H1 (cell line): ENCODE measurements around the gene RAB3IP. TPM values are rescaled to one million over a fixed set of nuclear protein-coding genes. Genes with fewer than 3 reads are reported as not detected.

ENCODE experiments used
- CTCF ChIA-PET: fragments of 300-600 bp; sonication (Branson Sonifier 250); formaldehyde crosslinking; loops from one replicate; lab custom pipeline; 2021; ENCODE audit not compliant: partially characterized antibody; lab: Charles Lee
- POLR2A ChIA-PET: fragments of 300-600 bp; sonication (Branson Sonifier 250); formaldehyde crosslinking; loops from one replicate; lab custom pipeline; 2021; ENCODE audit warnings: inconsistent platforms; ENCODE audit not compliant: partially characterized antibody; lab: Charles Lee
- DNase-seq, 2 experiments: peaks; one replicate each; pipeline versions ENCODE4 v3.0.0 to v3.0.0-alpha.2; 2010 to 2022; ENCODE audit warnings: low spot score in 2 of 2, low read depth in 1 of 2, mixed read lengths in 1 of 2
- FAIRE-seq: peaks from 2 replicates; lab custom pipeline; 2011; peaks lifted over from hg19 to GRCh38; lab: Jason Lieb, UNC
- H2AFZ ChIP-seq: 2 replicates; pipeline ENCODE4 v1.8.1; 2012; ENCODE audit warnings: low read length, inconsistent platforms
- H2AK5ac ChIP-seq: 2 replicates; pipeline ENCODE4 v1.6.1; 2013; ENCODE audit warnings: low read depth, low read length
- H2BK120ac ChIP-seq: replicated peaks from 2 replicates; pipeline ENCODE3; 2013; ENCODE audit warnings: low read depth, low read length, inconsistent platforms
- H2BK12ac ChIP-seq: 2 replicates; pipeline ENCODE4 v1.6.1; 2013; ENCODE audit warnings: low read depth, low read length
- H2BK15ac ChIP-seq: 2 replicates; pipeline ENCODE4 v1.6.1; 2013; ENCODE audit warnings: low read length
- H2BK20ac ChIP-seq: 2 replicates; pipeline ENCODE4 v1.6.1; 2013; ENCODE audit warnings: low read length
- H2BK5ac ChIP-seq: 2 replicates; pipeline ENCODE4 v1.6.1; 2013; ENCODE audit warnings: low read depth, low read length
- H3K14ac ChIP-seq: 2 replicates; pipeline ENCODE4 v1.6.1; 2013; ENCODE audit warnings: inconsistent platforms; ENCODE audit not compliant: insufficient read length
- H3K18ac ChIP-seq: 2 replicates; pipeline ENCODE4 v1.6.1; 2013; ENCODE audit warnings: low read length; ENCODE audit errors: extremely low read depth
- H3K23ac ChIP-seq: 2 replicates; pipeline ENCODE4 v1.6.1; 2013; ENCODE audit warnings: inconsistent platforms; ENCODE audit not compliant: insufficient read length
- H3K23me2 ChIP-seq: 2 replicates; pipeline ENCODE4 v1.6.1; 2013; ENCODE audit warnings: low read depth, low read length
- H3K27ac ChIP-seq: 2 replicates; pipeline ENCODE4 v1.6.1; 2011; ENCODE audit warnings: low read depth, low read length, inconsistent platforms
- H3K27me3 ChIP-seq, 4 experiments: replicated peaks in 1 of 4; 1 replicate in 1 of 4; 2 replicates in 3 of 4; pipeline versions ENCODE4 v1.6.1 to v1.8.1; 2011 to 2013; ENCODE audit warnings: low read length in 3 of 4, mild to moderate bottlenecking in 3 of 4, inconsistent platforms in 2 of 4, mixed read lengths in 2 of 4, moderate library complexity in 1 of 4; ENCODE audit not compliant: control insufficient read depth in 3 of 4, insufficient read depth in 3 of 4; ENCODE audit errors: extremely low read depth in 1 of 4
- H3K36me3 ChIP-seq, 4 experiments: 2 replicates each; pipeline versions ENCODE4 v1.6.1 to v1.8.1; 2011 to 2013; ENCODE audit warnings: mild to moderate bottlenecking in 4 of 4, low read length in 3 of 4, moderate library complexity in 2 of 4, control low read depth in 1 of 4, inconsistent platforms in 1 of 4; ENCODE audit not compliant: insufficient read depth in 4 of 4, control insufficient read depth in 2 of 4
- H3K4ac ChIP-seq: replicated peaks from 2 replicates; pipeline ENCODE3; 2013; ENCODE audit warnings: low read length, low read depth, mixed read lengths, inconsistent platforms; ENCODE audit not compliant: insufficient read length
- H3K4me1 ChIP-seq, 4 experiments: replicated peaks in 1 of 4; 1 replicate in 1 of 4; 2 replicates in 3 of 4; pipeline versions ENCODE4 v1.6.1 to v1.8.1; 2011 to 2013; ENCODE audit warnings: low read length in 3 of 4, inconsistent platforms in 2 of 4, mixed read lengths in 1 of 4; ENCODE audit not compliant: insufficient read depth in 4 of 4, control insufficient read depth in 3 of 4
- H3K4me2 ChIP-seq, 2 experiments: 2 replicates each; pipeline versions ENCODE4 v1.6.1 to v1.8.1; 2011 to 2013; ENCODE audit warnings: low read depth in 2 of 2, low read length in 2 of 2, control low read depth in 1 of 2, inconsistent platforms in 1 of 2, mild to moderate bottlenecking in 1 of 2; ENCODE audit not compliant: insufficient read depth in 1 of 2
- H3K4me3 ChIP-seq, 4 experiments: fragments of 200-600, 300-600 bp in 1 of 4; sonication (generic), shearing (Covaris generic), sonication (Bioruptor Twin) in 1 of 4; 2 replicates each; pipeline versions ENCODE4 v1.5.1 to v1.8.1; 2011 to 2016; ENCODE audit warnings: low read length in 4 of 4, low read depth in 3 of 4, control low read depth in 2 of 4, inconsistent platforms in 2 of 4, mild to moderate bottlenecking in 2 of 4, mixed read lengths in 1 of 4, moderate library complexity in 1 of 4; ENCODE audit not compliant: insufficient read depth in 2 of 4; ENCODE audit errors: extremely low read depth in 1 of 4
- H3K56ac ChIP-seq: replicated peaks from 2 replicates; pipeline ENCODE3; 2013; ENCODE audit warnings: low read depth, mild to moderate bottlenecking, mixed read lengths, low read length, inconsistent platforms; ENCODE audit not compliant: insufficient read length
- H3K79me1 ChIP-seq: 2 replicates; pipeline ENCODE4 v1.6.1; 2013; ENCODE audit warnings: low read depth, low read length, control low read depth
- H3K79me2 ChIP-seq, 2 experiments: 2 replicates each; pipeline versions ENCODE4 v1.6.1 to v1.8.1; 2012 to 2013; ENCODE audit warnings: low read length in 2 of 2, mild to moderate bottlenecking in 2 of 2, inconsistent platforms in 1 of 2; ENCODE audit not compliant: insufficient read depth in 2 of 2, control insufficient read depth in 1 of 2
- H3K9ac ChIP-seq, 4 experiments: replicated peaks in 1 of 4; 1 replicate in 1 of 4; 2 replicates in 3 of 4; pipeline versions ENCODE4 v1.6.1 to v1.8.1; 2011 to 2013; ENCODE audit warnings: low read depth in 3 of 4, low read length in 3 of 4, control low read depth in 2 of 4, mild to moderate bottlenecking in 2 of 4, moderate library complexity in 2 of 4, inconsistent platforms in 1 of 4; ENCODE audit errors: extremely low read depth in 1 of 4
- H3K9me3 ChIP-seq, 2 experiments: 2 replicates each; pipeline versions ENCODE4 v1.6.1 to v1.8.1; 2012 to 2013; ENCODE audit warnings: mild to moderate bottlenecking in 2 of 2, moderate library complexity in 2 of 2, control low read depth in 1 of 2, inconsistent platforms in 1 of 2, low read depth in 1 of 2, low read length in 1 of 2, mixed read lengths in 1 of 2; ENCODE audit not compliant: insufficient read depth in 2 of 2
- H4K20me1 ChIP-seq, 2 experiments: replicated peaks in 1 of 2; 2 replicates each; pipeline versions ENCODE3 to v1.8.1; 2011 to 2013; ENCODE audit warnings: inconsistent platforms in 2 of 2, low read length in 2 of 2, mild to moderate bottlenecking in 1 of 2; ENCODE audit not compliant: insufficient read depth in 2 of 2, control insufficient read depth in 1 of 2
- H4K5ac ChIP-seq: 2 replicates; pipeline ENCODE4 v1.6.1; 2013; ENCODE audit warnings: low read length, low read depth, mixed read lengths, inconsistent platforms; ENCODE audit not compliant: insufficient read length
- H4K8ac ChIP-seq: 2 replicates; pipeline ENCODE4 v1.8.0; 2013; ENCODE audit warnings: mild to moderate bottlenecking, moderate library complexity, low read length, inconsistent platforms; ENCODE audit not compliant: insufficient read depth; ENCODE audit errors: extremely low read depth
- H4K91ac ChIP-seq: replicated peaks from 2 replicates; pipeline ENCODE3; 2013; ENCODE audit warnings: low read length, mixed read lengths, inconsistent platforms; ENCODE audit not compliant: insufficient read length
- CBX5 ChIP-seq: fragments of 300-800, 300-1000 bp; sonication (generic); IDR thresholded peaks from 2 replicates; pipeline ENCODE4 v1.7.1; 2016; ENCODE audit warnings: antibody characterized with exemption, low read length, low read depth
- CREB1 ChIP-seq: IDR thresholded peaks from 2 replicates; pipeline ENCODE4 v1.6.1; 2012; ENCODE audit warnings: inconsistent platforms
- CTBP2 ChIP-seq: IDR thresholded peaks from 2 replicates; pipeline ENCODE4 v1.7.0; 2011; ENCODE audit warnings: borderline replicate concordance, mild to moderate bottlenecking, moderate library complexity, mixed read lengths, low read length; ENCODE audit not compliant: insufficient read depth, insufficient read length
- EGR1 ChIP-seq: IDR thresholded peaks from 2 replicates; pipeline ENCODE4 v1.6.1; 2011; ENCODE audit warnings: low read depth, low read length, borderline replicate concordance
- GABPA ChIP-seq: IDR thresholded peaks from 2 replicates; pipeline ENCODE4 v1.6.1; 2011; ENCODE audit warnings: mild to moderate bottlenecking, low read length, moderate library complexity, borderline replicate concordance; ENCODE audit not compliant: insufficient read depth
- JUN ChIP-seq: IDR thresholded peaks from 2 replicates; pipeline ENCODE4 v1.6.1; 2011; ENCODE audit warnings: low read depth, mild to moderate bottlenecking, improper control_type of control experiment, low read length
- KDM1A ChIP-seq: fragments of 200-600, 300-600 bp; sonication (generic); IDR thresholded peaks from 2 replicates; pipeline ENCODE4 v1.7.1; 2016; ENCODE audit warnings: mild to moderate bottlenecking, low read length, borderline replicate concordance
- RFX5 ChIP-seq: IDR thresholded peaks from 2 replicates; pipeline ENCODE4 v1.6.1; 2011; ENCODE audit warnings: low read depth, low read length, improper control_type of control experiment, borderline replicate concordance
- SIN3A ChIP-seq, 2 experiments: IDR thresholded peaks in 1 of 2; conservative IDR thresholded peaks in 1 of 2; 2 replicates each; pipeline ENCODE4 v1.6.1; 2011 to 2012; ENCODE audit warnings: low read length in 2 of 2, improper control_type of control experiment in 1 of 2, low read depth in 1 of 2, mild to moderate bottlenecking in 1 of 2
- SP4 ChIP-seq: IDR thresholded peaks from 2 replicates; pipeline ENCODE4 v1.6.1; 2012; ENCODE audit warnings: low read length, inconsistent platforms
- YY1 ChIP-seq: IDR thresholded peaks from 2 replicates; pipeline ENCODE4 v1.6.1; 2011; ENCODE audit warnings: low read depth, mild to moderate bottlenecking, low read length
- polyA plus RNA-seq, 7 experiments: library from polyadenylated mRNA; depleted of rRNA in 3 of 7; stranded (reverse) in 5 of 7; unstranded in 2 of 7; fragments of >200 nt in 5 of 7; fragments of 200-250 nt in 2 of 7; gene quantifications; 1 replicate in 5 of 7; 2 replicates in 1 of 7; 4 replicates in 1 of 7; pipeline versions ENCODE4 v1.2.1 to v1.2.3, GENCODE V29; 2011 to 2013; ENCODE audit warnings: missing spikeins in 2 of 7, mixed read lengths in 2 of 7
- total RNA-seq: library from RNA; stranded (reverse); fragmentation: NEBNext Ultra II Directional; extraction: Animal tissue kit (Norgen Biotek cat#: 25700); gene quantifications from 2 replicates; pipeline ENCODE4 v1.2.1, GENCODE V29; 2021
- TF ChIP-seq, protein P1 (sequence below): IDR thresholded peaks from 2 replicates; pipeline ENCODE4 v1.6.1; 2012; ENCODE audit warnings: low read length, inconsistent platforms
- TF ChIP-seq, protein P2 (sequence below): IDR thresholded peaks from 2 replicates; pipeline ENCODE4 v1.6.1; 2012; ENCODE audit warnings: inconsistent platforms

The RAB3IP gene
- total and polyA plus RNA-seq, 2 of the 8 experiments (the other 6 are each of a cell fraction or from before 2014, with no cell fraction given): 17.7 to 34.6 TPM

DNA sequence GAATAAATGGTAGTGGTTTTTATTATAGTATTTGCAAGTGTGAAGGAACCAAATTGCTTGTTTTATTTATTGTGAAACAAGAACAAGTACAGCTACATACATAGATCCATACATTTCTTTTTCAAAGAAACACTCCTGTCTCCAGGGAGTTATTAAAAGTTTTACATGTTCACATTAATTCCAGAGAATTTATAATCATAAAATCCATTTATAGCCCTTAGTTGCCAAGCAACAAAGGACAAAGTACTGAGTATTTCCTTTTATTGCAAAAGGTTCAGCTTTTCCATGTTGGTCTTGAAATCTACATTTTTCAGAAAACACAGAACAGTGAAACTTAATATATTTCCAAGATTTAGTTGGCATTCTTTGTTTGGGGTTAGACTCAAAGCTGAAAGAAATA, 95.9 kb downstream of the RAB3IP start:
- POLR2A ChIA-PET: no interaction called here
- no peak for TF ChIP-seq CBX5
- TF ChIP-seq, protein P1, sequence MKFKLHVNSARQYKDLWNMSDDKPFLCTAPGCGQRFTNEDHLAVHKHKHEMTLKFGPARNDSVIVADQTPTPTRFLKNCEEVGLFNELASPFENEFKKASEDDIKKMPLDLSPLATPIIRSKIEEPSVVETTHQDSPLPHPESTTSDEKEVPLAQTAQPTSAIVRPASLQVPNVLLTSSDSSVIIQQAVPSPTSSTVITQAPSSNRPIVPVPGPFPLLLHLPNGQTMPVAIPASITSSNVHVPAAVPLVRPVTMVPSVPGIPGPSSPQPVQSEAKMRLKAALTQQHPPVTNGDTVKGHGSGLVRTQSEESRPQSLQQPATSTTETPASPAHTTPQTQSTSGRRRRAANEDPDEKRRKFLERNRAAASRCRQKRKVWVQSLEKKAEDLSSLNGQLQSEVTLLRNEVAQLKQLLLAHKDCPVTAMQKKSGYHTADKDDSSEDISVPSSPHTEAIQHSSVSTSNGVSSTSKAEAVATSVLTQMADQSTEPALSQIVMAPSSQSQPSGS: no peak
- no peak for TF ChIP-seq JUN
- no peak for TF ChIP-seq GABPA
- no peak for TF ChIP-seq SP4
- TF ChIP-seq EGR1: no peak
- no peak for TF ChIP-seq KDM1A
- TF ChIP-seq CTBP2: no peak
- no peak for TF ChIP-seq SIN3A (conservative IDR thresholded peaks at IDR 0.05 in 1 of 2, IDR thresholded peaks at IDR 0.05 in 1 of 2; ENCODE audit: low read depth in 1 of 2, low read length in 2 of 2)
- TF ChIP-seq CREB1: no peak
- TF ChIP-seq YY1: no peak
- no peak for TF ChIP-seq RFX5
- TF ChIP-seq, protein P2, sequence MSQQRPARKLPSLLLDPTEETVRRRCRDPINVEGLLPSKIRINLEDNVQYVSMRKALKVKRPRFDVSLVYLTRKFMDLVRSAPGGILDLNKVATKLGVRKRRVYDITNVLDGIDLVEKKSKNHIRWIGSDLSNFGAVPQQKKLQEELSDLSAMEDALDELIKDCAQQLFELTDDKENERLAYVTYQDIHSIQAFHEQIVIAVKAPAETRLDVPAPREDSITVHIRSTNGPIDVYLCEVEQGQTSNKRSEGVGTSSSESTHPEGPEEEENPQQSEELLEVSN: no peak

More for the DNA sequence above, 95.9 kb downstream of the RAB3IP start:
- CTCF ChIA-PET: interaction anchor here (0.5 to 1.2 kb wide), 2 partner anchors 14 to 55 kb away, joined by 3 read pairs; no protein-coding TSS in a partner anchor
- no peak overlapping the region for H3K9ac ChIP-seq
- no peak overlapping the region for H3K18ac ChIP-seq
- H3K9me3 ChIP-seq: no peaks in the 10 kb centered on the region
- H2BK20ac ChIP-seq: no peak overlapping the region
- H3K4me3 ChIP-seq: no peak overlapping the region
- no peak overlapping the region for H2BK12ac ChIP-seq
- H2BK15ac ChIP-seq: no peak overlapping the region
- FAIRE-seq (no peak), DNase-seq (no peak)
- no peak overlapping the region for H3K14ac ChIP-seq
- H4K8ac ChIP-seq: no peak overlapping the region
- H3K36me3 ChIP-seq: no peaks in the 10 kb centered on the region
- H2BK5ac ChIP-seq: no peak overlapping the region
- no peak overlapping the region for H2BK120ac ChIP-seq
- H2AFZ ChIP-seq: no peak overlapping the region
- H2AK5ac ChIP-seq: no peak overlapping the region
- H3K79me2 ChIP-seq: no peaks in the 10 kb centered on the region
- no peaks in the 10 kb centered on the region for H3K79me1 ChIP-seq
- no peak overlapping the region for H3K23ac ChIP-seq
- H4K91ac ChIP-seq: no peak overlapping the region
- no peaks in the 10 kb centered on the region; the same call in 1 of the 2 replicates for H3K23me2 ChIP-seq
- no peaks in the 10 kb centered on the region for H3K27me3 ChIP-seq
- H3K4me2 ChIP-seq: no peak overlapping the region
- no peak overlapping the region for H3K56ac ChIP-seq
- H3K4ac ChIP-seq: no peak overlapping the region
- H3K27ac ChIP-seq: no peak overlapping the region
- no peaks in the 10 kb centered on the region for H4K20me1 ChIP-seq
- H3K4me1 ChIP-seq: no peaks in the 10 kb centered on the region; a peak in 1 of 7 replicates
- no peak overlapping the region for H4K5ac ChIP-seq
